Measurements from ENCODE around the gene FOXD1. TPM values are rescaled to one million over a fixed set of nuclear protein-coding genes. Genes with fewer than 3 reads are reported as not detected.

Gene FOXD1
- total and polyA plus RNA-seq, 2 donors: 0.30 to 0.58 TPM

GRCh38 chr5:73405691-73406090, 42.9 kb downstream of the FOXD1 start:
- DNase-seq (ENCODE audit: extremely low spot score): no peak
- Histone ChIP-seq H3K4me3 (ENCODE audit: low read depth, low read length) (no peak overlapping the region), H3K4me1 (ENCODE audit: insufficient read depth) (no peaks in the 10 kb centered on the region), H3K27ac (ENCODE audit: low read depth) (no peak overlapping the region), H3K36me3 (ENCODE audit: insufficient read depth) (no peaks in the 10 kb centered on the region)
- 7% methylated on average over 1 of the region's 1 CpG for WGBS

- Histone ChIP-seq H3K4me1 (ENCODE audit: insufficient read depth) (no peaks in the 10 kb centered on the region), H3K27ac (ENCODE audit: low read depth) (no peak overlapping the region), H3K4me3 (ENCODE audit: low read depth, low read length) (no peak overlapping the region), H3K36me3 (ENCODE audit: insufficient read depth) (no peaks in the 10 kb centered on the region)
- no peak for DNase-seq (ENCODE audit: extremely low spot score)
Measured at GRCh38 chr5:73399775-73400174, 48.8 kb downstream of the FOXD1 start.

Other genes with a start within 250 kb of the FOXD1 start
- gene BTF3, start 49.7 kb upstream of the FOXD1 start, total RNA-seq: 324 TPM
- gene BTF3, start 49.7 kb upstream of the FOXD1 start, polyA plus RNA-seq: 712 TPM
- 61.8 TPM for gene ANKRA2, start 116.9 kb upstream of the FOXD1 start, total RNA-seq
- 20.6 TPM for gene ANKRA2, start 116.9 kb upstream of the FOXD1 start, polyA plus RNA-seq
- gene UTP15, start 117.0 kb upstream of the FOXD1 start, total RNA-seq: 24.7 TPM
- gene UTP15, start 117.0 kb upstream of the FOXD1 start, polyA plus RNA-seq: 5.3 TPM
- gene ARHGEF28, start 177.4 kb upstream of the FOXD1 start, total RNA-seq: 16.9 TPM
- gene ARHGEF28, start 177.4 kb upstream of the FOXD1 start, polyA plus RNA-seq: 2.3 TPM